ENCODE results near the gene NUP62. TPM values are rescaled to one million over a fixed set of nuclear protein-coding genes. Genes with fewer than 3 reads are reported as not detected.
"Not testable (repeated sequence)": the region's sequence is repeated elsewhere in the genome, so short reads cannot be mapped to it uniquely, and the experiment has no call there.

NUP62 gene
- total RNA-seq, 1 donor from 2014 or later = 30.4 TPM

GRCh38 chr19:49953416-49953815 is 24.1 kb upstream of the NUP62 start:
- intact Hi-C loops (cut with DNase I) = no loop called here
- ATAC-seq = peak; percentile 55

DNA sequence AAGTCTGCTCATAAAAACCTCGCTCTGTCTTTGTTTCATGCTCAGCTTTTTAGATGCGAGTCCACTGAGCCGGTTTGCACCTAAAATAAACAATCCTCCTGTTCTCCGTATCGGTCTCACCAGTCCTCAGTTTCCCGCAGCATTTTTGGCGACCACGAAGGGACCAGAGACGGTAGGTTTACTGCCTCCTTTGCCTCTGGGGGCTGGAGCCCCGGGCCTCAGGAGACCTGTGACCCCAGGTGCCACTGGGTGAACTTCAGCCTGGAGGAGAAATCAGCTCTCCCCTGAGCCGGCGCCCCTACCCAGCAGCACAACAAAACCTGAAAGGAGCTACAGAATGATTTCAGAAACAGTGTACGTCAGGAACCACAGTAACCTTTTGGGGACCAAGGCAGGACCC is 23.6 kb upstream of the NUP62 start:
- intact Hi-C loops (cut with DNase I) = no loop called here
- DNase-seq (ENCODE audit: missing footprints) (no peak), ATAC-seq (no peak)

More at GRCh38 chr19:49953416-49953815, 24.1 kb upstream of the NUP62 start:
- no peak for DNase-seq (ENCODE audit: missing footprints)

GRCh38 chr19:49952479-49952836 is 23.2 kb upstream of the NUP62 start:
- no peak for DNase-seq (ENCODE audit: missing footprints)
- intact Hi-C loops (cut with DNase I) = no loop called here
- ATAC-seq = no peak

GRCh38 chr19:49951806-49952478 is 22.6 kb upstream of the NUP62 start:
- ATAC-seq = no peak
- intact Hi-C loops (cut with DNase I) = no loop called here
- no peak for DNase-seq (ENCODE audit: missing footprints)

GRCh38 chr19:49950956-49951526 is 21.7 kb upstream of the NUP62 start:
- ATAC-seq = no peak
- intact Hi-C loops (cut with DNase I) = no loop called here
- DNase-seq (ENCODE audit: missing footprints) = no peak

GRCh38 chr19:49950590-49950948 is 21.3 kb upstream of the NUP62 start:
- DNase-seq (ENCODE audit: missing footprints) (no peak), ATAC-seq (no peak)
- intact Hi-C loops (cut with DNase I) = no loop called here

DNA sequence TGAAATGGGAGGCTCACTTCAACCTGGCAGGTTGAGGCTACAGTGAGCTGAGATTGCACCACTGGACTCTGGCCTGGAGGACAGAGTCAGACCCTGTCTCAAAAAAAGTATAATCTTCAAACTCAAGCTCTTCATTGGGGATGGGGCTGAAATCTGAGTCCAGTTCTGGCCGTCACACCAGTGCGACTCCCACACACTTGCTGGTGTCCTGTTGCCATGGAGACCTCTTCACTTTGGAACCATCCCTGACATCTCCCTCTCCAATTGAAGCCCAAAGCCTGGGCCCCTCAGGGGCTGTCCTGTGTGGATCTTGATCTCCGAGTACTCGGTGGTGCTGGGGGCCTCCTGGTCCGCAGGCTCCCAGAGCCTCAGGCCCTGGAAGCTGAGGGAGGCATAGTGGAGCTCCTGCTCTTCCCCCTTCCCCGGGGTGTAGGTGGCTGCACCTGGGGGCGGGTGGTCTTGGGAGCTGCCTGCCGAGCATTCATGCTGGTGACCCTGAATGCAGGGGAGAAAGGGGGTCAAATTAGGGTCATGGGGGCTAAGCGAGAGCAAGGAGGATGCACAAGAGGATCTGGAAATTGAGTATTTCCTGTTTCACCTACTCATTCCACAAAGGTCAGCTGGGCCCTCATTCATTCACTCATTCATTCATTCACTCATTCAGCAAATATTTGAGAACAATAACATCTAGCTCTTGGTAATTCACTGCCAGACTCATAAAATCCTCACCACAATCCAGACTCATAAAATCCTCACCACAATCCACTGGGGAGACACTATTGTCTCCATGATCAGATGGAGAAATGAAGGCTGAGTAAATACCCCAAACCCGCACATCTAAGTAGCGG is 20.7 kb upstream of the NUP62 start:
- intact Hi-C loops (cut with DNase I) = no loop called here
- ATAC-seq = no peak
- no peak for DNase-seq (ENCODE audit: missing footprints)

- intact Hi-C loops (cut with DNase I) = no loop called here
- ATAC-seq = no peak
Observed at GRCh38 chr19:49946415-49946814, 17.1 kb upstream of the NUP62 start.

DNA sequence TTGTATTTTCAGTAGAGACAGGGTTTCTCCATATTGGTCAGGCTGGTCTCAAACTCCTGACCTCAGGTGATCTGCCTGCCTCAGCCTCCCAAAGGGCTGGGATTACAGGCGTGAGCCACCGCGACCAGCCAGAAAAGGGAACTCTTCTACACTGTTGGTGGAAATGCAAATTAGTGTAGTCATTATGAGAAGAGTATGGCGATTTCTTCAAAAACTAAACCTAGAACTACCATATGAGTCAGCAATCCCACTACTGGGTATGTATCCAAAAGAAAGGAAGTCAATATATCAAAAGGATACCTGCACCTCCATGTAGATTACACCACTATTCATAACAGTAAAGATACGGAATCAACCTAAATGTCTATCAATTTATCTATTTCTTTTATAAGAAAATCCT is 15.3 kb upstream of the NUP62 start:
- not testable (repeated sequence) for DNase-seq (ENCODE audit: missing footprints); ATAC-seq
- intact Hi-C loops (cut with DNase I) = loop anchor here (2.0 kb wide), 1 partner anchor 36 kb away; no protein-coding TSS in a partner anchor

More at GRCh38 chr19:49946415-49946814, 17.1 kb upstream of the NUP62 start:
- no peak for DNase-seq (ENCODE audit: missing footprints)

DNA sequence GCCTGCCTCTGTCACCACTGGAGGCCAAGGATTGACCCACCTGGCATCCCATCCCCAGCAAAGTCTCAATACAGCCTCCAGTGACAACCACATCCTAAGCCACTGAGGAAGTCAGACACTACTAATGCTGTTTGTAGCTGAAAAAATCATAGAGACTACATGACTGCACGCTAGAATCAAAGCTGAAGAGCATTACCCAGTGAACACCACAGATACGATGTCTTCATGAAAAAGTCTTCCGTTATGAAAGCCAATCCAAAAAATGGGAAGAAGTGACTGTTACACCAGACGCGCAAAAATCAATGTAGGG is 11.1 kb upstream of the NUP62 start:
- intact Hi-C loops (cut with DNase I) = no loop called here
- ATAC-seq = no peak
- DNase-seq (ENCODE audit: missing footprints) = no peak

DNA sequence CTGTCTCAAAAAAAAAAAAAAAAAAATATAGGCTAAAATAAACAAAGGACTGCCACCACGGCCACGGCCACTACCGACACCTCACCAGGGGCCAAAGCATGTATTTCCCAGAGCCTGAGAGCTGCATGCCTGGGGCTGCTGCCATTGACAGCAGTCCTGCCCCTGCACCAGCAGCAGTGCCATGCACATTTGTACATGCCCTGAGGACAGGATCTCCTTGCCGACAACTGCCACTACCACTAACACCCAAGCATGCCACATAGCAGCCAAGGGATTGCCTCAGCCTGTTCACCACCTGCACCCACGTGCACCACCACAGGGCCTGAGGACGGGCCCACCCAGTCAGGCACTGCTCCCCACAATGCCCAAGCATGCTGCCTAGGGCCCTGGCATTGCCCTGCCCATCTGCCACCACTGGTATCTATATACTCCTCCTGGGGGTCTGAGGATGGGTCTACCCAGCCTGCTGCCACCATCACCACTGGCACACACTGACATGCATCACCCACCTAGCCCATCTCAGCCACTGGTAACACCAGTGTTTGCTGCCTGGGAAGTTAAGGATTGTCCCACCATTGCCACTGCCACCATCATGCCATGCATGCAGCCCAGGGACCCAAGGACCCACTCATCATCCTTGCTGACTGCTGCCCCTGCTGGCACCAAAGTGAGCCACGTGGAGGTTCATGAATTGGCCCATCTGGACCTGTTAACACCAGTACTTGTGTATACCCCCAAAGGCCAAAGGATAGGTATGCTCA is 10.6 kb upstream of the NUP62 start:
- intact Hi-C loops (cut with DNase I) = no loop called here
- DNase-seq (ENCODE audit: missing footprints) (no peak), ATAC-seq (no peak)

- ATAC-seq = no peak
- DNase-seq (ENCODE audit: missing footprints) = no peak
- intact Hi-C loops (cut with DNase I) = no loop called here
Observed at GRCh38 chr19:49938662-49939061, 9.4 kb upstream of the NUP62 start.

DNA sequence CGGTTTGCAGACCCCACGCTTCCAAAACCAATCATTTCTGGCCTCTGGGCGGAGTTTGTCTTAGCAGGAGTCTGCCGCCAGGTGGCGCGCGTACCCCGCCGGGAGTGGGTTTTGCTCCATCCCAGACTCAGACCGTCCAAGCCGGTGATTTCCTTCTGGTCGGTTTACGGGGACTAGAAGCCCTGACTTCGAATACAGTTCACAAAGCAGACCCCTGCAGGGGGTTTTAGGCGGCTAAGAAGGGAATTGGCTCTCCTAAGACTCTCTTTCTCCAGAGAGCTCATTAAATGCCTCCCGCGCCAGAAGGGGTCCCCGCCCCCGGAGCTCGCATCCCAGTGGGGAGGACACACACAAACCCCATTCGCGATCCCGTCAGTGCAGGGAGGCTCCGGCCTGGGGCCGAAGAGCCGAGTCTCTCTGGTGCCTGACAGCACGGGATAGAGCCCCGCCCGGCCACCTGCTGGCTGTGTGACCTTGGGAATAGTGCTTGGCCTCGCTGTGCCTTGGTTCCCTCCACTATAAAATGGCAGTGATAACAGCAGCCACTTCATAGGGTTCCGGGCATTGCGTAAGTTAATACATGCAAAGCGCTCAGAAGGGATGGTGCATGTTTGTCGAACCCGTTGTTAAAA is 8.6 kb upstream of the NUP62 start:
- intact Hi-C loops (cut with DNase I) = loop anchor here (1.0 kb wide), 1 partner anchor 45 kb away; no protein-coding TSS in a partner anchor
- ATAC-seq (peak; percentile 85), DNase-seq (ENCODE audit: missing footprints) (peak; percentile 90)

DNA sequence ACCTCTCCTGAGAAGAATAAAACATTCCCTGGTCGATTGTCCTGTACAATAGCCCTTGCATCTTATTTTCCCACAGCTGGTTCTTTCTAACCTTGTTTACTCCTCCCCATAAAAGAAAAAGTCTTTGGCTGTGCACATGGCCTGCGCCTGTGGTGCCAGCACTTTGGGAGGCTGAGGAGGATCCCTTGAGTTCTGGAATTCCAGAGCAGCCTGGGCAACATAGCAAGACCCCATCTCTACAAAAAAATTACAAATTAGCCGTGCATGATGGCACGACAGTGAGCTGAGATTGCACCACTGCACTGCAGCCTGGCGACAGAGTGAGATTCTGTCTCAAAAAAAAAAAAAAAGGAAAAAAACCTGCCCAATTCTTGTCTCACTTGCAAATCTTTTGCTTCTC is 7.2 kb upstream of the NUP62 start:
- intact Hi-C loops (cut with DNase I) = no loop called here
- no peak for DNase-seq (ENCODE audit: missing footprints)
- ATAC-seq = no peak

DNA sequence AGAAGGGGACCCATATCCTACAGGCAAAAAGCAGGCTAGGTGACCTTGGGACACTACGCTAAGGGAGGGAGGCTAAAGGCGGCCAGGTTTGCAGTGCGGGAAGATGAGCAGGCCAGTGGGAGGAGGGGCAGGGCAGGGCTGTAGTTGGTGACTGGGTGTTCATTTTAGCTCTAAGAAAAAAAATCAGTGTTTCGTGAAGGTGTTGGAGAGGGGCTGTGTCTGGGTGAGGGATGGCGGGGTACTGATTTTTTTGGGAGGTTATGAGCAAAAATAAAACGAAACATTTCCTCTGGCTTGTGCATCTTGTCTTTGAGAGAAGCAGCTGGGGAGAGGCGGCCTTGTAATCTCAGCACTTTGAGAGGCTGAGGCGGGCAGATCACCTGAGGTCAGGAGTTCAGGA is 4.3 kb upstream of the NUP62 start:
- intact Hi-C loops (cut with DNase I) = no loop called here
- DNase-seq (ENCODE audit: missing footprints) (no peak), ATAC-seq (no peak)

DNA sequence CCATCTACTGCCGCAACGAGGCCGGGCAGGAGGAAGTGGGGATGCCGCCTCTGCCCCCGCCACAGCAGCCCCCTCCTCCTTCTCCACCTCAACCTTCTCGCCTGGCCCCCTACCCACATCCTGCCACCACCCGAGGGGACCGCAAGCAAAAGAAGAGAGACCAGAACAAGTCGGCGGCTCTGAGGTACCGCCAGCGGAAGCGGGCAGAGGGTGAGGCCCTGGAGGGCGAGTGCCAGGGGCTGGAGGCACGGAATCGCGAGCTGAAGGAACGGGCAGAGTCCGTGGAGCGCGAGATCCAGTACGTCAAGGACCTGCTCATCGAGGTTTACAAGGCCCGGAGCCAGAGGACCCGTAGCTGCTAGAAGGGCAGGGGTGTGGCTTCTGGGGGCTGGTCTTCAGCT is 3.4 kb upstream of the NUP62 start:
- ATAC-seq (no peak), DNase-seq (ENCODE audit: missing footprints) (no peak)
- intact Hi-C loops (cut with DNase I) = no loop called here

DNA sequence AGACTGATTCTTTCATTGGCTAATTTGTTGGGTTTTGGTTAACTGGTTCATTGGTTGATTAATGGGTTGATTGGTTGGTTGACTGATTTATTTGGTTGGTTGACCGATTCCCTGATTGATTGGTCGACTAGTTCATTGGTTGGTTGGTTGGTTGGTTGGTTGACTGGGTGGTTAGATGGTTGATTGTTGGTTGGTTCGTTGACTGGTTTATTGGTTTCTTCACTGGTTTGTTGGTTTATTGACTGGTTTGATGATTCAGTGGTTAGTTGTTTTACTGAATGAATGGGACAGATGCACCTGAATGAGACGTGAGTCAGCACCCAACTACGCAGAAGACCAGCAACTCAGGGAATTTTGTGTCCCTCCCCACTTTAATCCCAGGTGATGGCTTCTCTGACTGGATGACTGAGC is 2.7 kb upstream of the NUP62 start:
- intact Hi-C loops (cut with DNase I) = no loop called here
- ATAC-seq = no peak

GRCh38 chr19:49931293-49932040 is 2.2 kb upstream of the NUP62 start:
- no peak for ATAC-seq
- DNase-seq (ENCODE audit: missing footprints) = no peak
- intact Hi-C loops (cut with DNase I) = no loop called here

More for the DNA sequence above, 2.7 kb upstream of the NUP62 start:
- no peak for DNase-seq (ENCODE audit: missing footprints)
